HEK293 (cell line): ENCODE results near the gene ADAM19.

Experiments
- CTCF ChIA-PET: fragments of 350-600 bp; formaldehyde crosslinking; extraction: SDS; loops from one replicate; lab custom pipeline; 2021; ENCODE audit warnings: antibody characterized with exemption; lab: Yijun Ruan, JAX
- POLR2A ChIA-PET: fragments of 300-600 bp; formaldehyde crosslinking; extraction: SDS; loops from one replicate; lab custom pipeline; 2020; ENCODE audit warnings: antibody characterized with exemption, inconsistent platforms; lab: Yijun Ruan, JAX
- H3K27ac ChIP-seq: fragments of 200-500 bp; sonication (Bioruptor generic); 2 replicates; pipeline ENCODE4 v1.5.1; 2014; ENCODE audit warnings: low read depth, low read length, control low read depth, inconsistent platforms; ENCODE audit errors: extremely low read depth
- H3K36me3 ChIP-seq, 2 experiments: fragments of 200-500 bp in 1 of 2; sonication (Bioruptor generic) in 1 of 2; 1 replicate in 1 of 2; 2 replicates in 1 of 2; pipeline ENCODE4 v1.5.1; 2014 to 2017; ENCODE audit warnings: inconsistent platforms in 2 of 2, low read length in 2 of 2; ENCODE audit not compliant: control insufficient read depth in 2 of 2, insufficient read depth in 1 of 2
- H3K4me1 ChIP-seq: fragments of 200-500 bp; sonication (Bioruptor generic); 2 replicates; pipeline ENCODE4 v1.5.1; 2014; ENCODE audit warnings: mild to moderate bottlenecking, low read length, inconsistent platforms; ENCODE audit not compliant: control insufficient read depth, insufficient read depth
- H3K4me3 ChIP-seq: 2 replicates; pipeline ENCODE4 v1.5.1; 2011; ENCODE audit warnings: low read depth, mild to moderate bottlenecking, control low read depth, low read length, moderate library complexity
- H3K9me3 ChIP-seq: fragments of 200-500 bp; sonication (Bioruptor generic); 2 replicates; pipeline ENCODE4 v1.5.1; 2014; ENCODE audit warnings: low read depth, low read length, inconsistent platforms; ENCODE audit not compliant: control insufficient read depth, insufficient read depth
- BCL11B ChIP-seq: fragments of 450-650 bp; formaldehyde crosslinking; IDR thresholded peaks from 2 replicates; pipeline ENCODE4 v1.5.1; 2016; ENCODE audit warnings: low read depth, missing biosample characterization, missing genetic modification characterization
- HOXA7 ChIP-seq: sonication (generic); formaldehyde crosslinking; IDR thresholded peaks from 2 replicates; pipeline ENCODE4 v1.8.1; 2022; ENCODE audit warnings: missing genetic modification reagents, borderline replicate concordance
- HOXC10 ChIP-seq: sonication (generic); formaldehyde crosslinking; IDR thresholded peaks from 2 replicates; pipeline ENCODE4 v1.8.1; 2023; ENCODE audit warnings: mild to moderate bottlenecking, missing genetic modification reagents
- SP7 ChIP-seq: fragments of 450-650 bp; formaldehyde crosslinking; IDR thresholded peaks from 2 replicates; pipeline ENCODE4 v1.5.1; 2016; ENCODE audit warnings: missing biosample characterization, missing genetic modification characterization
- ZBTB6 ChIP-seq: fragments of 450-650 bp; formaldehyde crosslinking; IDR thresholded peaks from 2 replicates; pipeline ENCODE4 v1.5.1; 2017; ENCODE audit warnings: missing biosample characterization, missing genetic modification characterization
- ZNF155 ChIP-seq: fragments of 450-650 bp; formaldehyde crosslinking; IDR thresholded peaks from 2 replicates; pipeline ENCODE4 v1.5.1; 2016; ENCODE audit warnings: missing biosample characterization, missing genetic modification characterization
- ZNF211 ChIP-seq: fragments of 450-650 bp; formaldehyde crosslinking; IDR thresholded peaks from 2 replicates; pipeline ENCODE4 v1.5.1; 2016; ENCODE audit warnings: low read depth, missing biosample characterization, missing genetic modification characterization
- ZNF555 ChIP-seq: fragments of 450-650 bp; formaldehyde crosslinking; conservative IDR thresholded peaks from 2 replicates; pipeline ENCODE4 v1.5.1; 2017; ENCODE audit warnings: missing biosample characterization, mild to moderate bottlenecking, missing genetic modification characterization, inconsistent platforms
- ZNF585B ChIP-seq: fragments of 450-650 bp; formaldehyde crosslinking; IDR thresholded peaks from 2 replicates; pipeline ENCODE4 v1.5.1; 2016; ENCODE audit warnings: missing biosample characterization, missing genetic modification characterization
- ZNF623 ChIP-seq: fragments of 450-650 bp; formaldehyde crosslinking; IDR thresholded peaks from 2 replicates; pipeline ENCODE4 v1.5.1; 2016; ENCODE audit warnings: missing biosample characterization, missing genetic modification characterization
- ZNF658 ChIP-seq: fragments of 450-650 bp; formaldehyde crosslinking; IDR thresholded peaks from 2 replicates; pipeline ENCODE4; 2016; ENCODE audit warnings: missing biosample characterization, missing genetic modification characterization
- ZNF785 ChIP-seq: fragments of 450-650 bp; formaldehyde crosslinking; IDR thresholded peaks from 2 replicates; pipeline ENCODE4 v1.5.1; 2016; ENCODE audit warnings: missing biosample characterization, missing genetic modification characterization
- ZNF830 ChIP-seq: fragments of 450-650 bp; IDR thresholded peaks from 2 replicates; pipeline ENCODE4 v1.5.0; 2018; ENCODE audit warnings: missing biosample characterization, missing genetic modification characterization, low read depth, mild to moderate bottlenecking, moderate library complexity
- ZXDB ChIP-seq: fragments of 450-650 bp; formaldehyde crosslinking; IDR thresholded peaks from 2 replicates; pipeline ENCODE4 v1.5.1; 2016; ENCODE audit warnings: missing biosample characterization, missing genetic modification characterization
- TF ChIP-seq, protein P1 (sequence below): fragments of 450-650 bp; formaldehyde crosslinking; IDR thresholded peaks from 2 replicates; pipeline ENCODE4 v1.5.0; 2017; ENCODE audit warnings: missing biosample characterization, missing genetic modification characterization, borderline replicate concordance
- TF ChIP-seq, protein P2 (sequence below): fragments of 450-650 bp; formaldehyde crosslinking; IDR thresholded peaks from 2 replicates; pipeline ENCODE4 v1.5.1; 2016; ENCODE audit warnings: missing biosample characterization, missing genetic modification characterization
- TF ChIP-seq, protein P3 (sequence below): fragments of 450-650 bp; formaldehyde crosslinking; IDR thresholded peaks from 2 replicates; pipeline ENCODE4 v1.5.1; 2017; ENCODE audit warnings: missing biosample characterization, missing genetic modification characterization
- TF ChIP-seq, protein P4 (sequence below): fragments of 450-650 bp; formaldehyde crosslinking; IDR thresholded peaks from 2 replicates; pipeline ENCODE4 v1.5.1; 2016; ENCODE audit warnings: missing biosample characterization, missing genetic modification characterization
- TF ChIP-seq, protein P5 (sequence below): fragments of 450-650 bp; formaldehyde crosslinking; IDR thresholded peaks from 2 replicates; pipeline ENCODE4 v1.5.1; 2016; ENCODE audit warnings: missing biosample characterization, missing genetic modification characterization, borderline replicate concordance
- TF ChIP-seq, protein P6 (sequence below): fragments of 450-650 bp; formaldehyde crosslinking; IDR thresholded peaks from 2 replicates; pipeline ENCODE4 v1.5.1; 2016; ENCODE audit warnings: missing biosample characterization, missing genetic modification characterization, borderline replicate concordance

ADAM19 gene

DNA sequence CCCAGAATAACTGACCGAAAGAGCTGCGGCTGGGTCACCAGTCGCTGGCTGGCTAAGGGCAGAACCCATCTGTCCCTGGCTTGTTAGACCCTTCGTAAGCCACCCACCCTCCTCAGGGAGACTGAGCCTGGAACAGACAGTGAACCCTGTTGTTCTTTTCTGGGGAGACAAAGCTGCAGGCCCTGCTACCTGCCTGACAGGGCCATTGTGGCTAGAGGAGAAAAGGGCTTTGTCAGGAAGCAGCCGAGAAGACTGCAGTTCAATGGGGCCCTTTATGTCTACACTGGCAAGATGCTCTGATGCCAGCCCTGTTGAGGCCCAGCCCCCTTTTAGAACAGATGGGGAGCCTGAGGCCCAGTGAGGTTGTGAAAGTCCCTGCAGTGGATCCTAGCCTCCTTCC is 119.3 kb downstream of the ADAM19 start:
- no peak overlapping the region for H3K4me3 ChIP-seq
- no peaks in the 10 kb centered on the region for H3K36me3 ChIP-seq
- no peaks in the 10 kb centered on the region; the same call in 1 of the 2 replicates for H3K4me1 ChIP-seq
- POLR2A ChIA-PET: no interaction called here
- no peak overlapping the region for H3K27ac ChIP-seq
- CTCF ChIA-PET: interaction anchor here (1.1 to 1.7 kb wide), 2 partner anchors 16 to 128 kb away, joined by 5 read pairs; no protein-coding TSS in a partner anchor
- TF ChIP-seq, protein P1, sequence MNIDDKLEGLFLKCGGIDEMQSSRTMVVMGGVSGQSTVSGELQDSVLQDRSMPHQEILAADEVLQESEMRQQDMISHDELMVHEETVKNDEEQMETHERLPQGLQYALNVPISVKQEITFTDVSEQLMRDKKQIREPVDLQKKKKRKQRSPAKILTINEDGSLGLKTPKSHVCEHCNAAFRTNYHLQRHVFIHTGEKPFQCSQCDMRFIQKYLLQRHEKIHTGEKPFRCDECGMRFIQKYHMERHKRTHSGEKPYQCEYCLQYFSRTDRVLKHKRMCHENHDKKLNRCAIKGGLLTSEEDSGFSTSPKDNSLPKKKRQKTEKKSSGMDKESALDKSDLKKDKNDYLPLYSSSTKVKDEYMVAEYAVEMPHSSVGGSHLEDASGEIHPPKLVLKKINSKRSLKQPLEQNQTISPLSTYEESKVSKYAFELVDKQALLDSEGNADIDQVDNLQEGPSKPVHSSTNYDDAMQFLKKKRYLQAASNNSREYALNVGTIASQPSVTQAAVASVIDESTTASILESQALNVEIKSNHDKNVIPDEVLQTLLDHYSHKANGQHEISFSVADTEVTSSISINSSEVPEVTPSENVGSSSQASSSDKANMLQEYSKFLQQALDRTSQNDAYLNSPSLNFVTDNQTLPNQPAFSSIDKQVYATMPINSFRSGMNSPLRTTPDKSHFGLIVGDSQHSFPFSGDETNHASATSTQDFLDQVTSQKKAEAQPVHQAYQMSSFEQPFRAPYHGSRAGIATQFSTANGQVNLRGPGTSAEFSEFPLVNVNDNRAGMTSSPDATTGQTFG (tag by site-specific recombination): no peak
- no peak for TF ChIP-seq HOXC10
- TF ChIP-seq ZNF830 (tag by site-specific recombination): no peak
- TF ChIP-seq HOXA7 (CRISPR knock-in tag): no peak
- no peak for TF ChIP-seq ZNF585B (tag by site-specific recombination)
- no peak for TF ChIP-seq ZNF785 (tag by site-specific recombination)
- no peak for TF ChIP-seq ZNF623
- no peak for TF ChIP-seq ZNF555 (tag by site-specific recombination)
- TF ChIP-seq ZBTB6 (tag by site-specific recombination): no peak
- no peak for TF ChIP-seq SP7
- TF ChIP-seq, protein P2, sequence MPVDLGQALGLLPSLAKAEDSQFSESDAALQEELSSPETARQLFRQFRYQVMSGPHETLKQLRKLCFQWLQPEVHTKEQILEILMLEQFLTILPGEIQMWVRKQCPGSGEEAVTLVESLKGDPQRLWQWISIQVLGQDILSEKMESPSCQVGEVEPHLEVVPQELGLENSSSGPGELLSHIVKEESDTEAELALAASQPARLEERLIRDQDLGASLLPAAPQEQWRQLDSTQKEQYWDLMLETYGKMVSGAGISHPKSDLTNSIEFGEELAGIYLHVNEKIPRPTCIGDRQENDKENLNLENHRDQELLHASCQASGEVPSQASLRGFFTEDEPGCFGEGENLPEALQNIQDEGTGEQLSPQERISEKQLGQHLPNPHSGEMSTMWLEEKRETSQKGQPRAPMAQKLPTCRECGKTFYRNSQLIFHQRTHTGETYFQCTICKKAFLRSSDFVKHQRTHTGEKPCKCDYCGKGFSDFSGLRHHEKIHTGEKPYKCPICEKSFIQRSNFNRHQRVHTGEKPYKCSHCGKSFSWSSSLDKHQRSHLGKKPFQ (tag by site-specific recombination): no peak
- no peak for TF ChIP-seq ZXDB (tag by site-specific recombination)
- TF ChIP-seq ZNF155 (tag by site-specific recombination): no peak
- TF ChIP-seq ZNF658 (tag by site-specific recombination): no peak
- TF ChIP-seq, protein P3, sequence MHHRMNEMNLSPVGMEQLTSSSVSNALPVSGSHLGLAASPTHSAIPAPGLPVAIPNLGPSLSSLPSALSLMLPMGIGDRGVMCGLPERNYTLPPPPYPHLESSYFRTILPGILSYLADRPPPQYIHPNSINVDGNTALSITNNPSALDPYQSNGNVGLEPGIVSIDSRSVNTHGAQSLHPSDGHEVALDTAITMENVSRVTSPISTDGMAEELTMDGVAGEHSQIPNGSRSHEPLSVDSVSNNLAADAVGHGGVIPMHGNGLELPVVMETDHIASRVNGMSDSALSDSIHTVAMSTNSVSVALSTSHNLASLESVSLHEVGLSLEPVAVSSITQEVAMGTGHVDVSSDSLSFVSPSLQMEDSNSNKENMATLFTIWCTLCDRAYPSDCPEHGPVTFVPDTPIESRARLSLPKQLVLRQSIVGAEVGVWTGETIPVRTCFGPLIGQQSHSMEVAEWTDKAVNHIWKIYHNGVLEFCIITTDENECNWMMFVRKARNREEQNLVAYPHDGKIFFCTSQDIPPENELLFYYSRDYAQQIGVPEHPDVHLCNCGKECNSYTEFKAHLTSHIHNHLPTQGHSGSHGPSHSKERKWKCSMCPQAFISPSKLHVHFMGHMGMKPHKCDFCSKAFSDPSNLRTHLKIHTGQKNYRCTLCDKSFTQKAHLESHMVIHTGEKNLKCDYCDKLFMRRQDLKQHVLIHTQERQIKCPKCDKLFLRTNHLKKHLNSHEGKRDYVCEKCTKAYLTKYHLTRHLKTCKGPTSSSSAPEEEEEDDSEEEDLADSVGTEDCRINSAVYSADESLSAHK (tag by site-specific recombination): no peak
- H3K9me3 ChIP-seq: no peaks in the 10 kb centered on the region

- Histone ChIP-seq H3K4me3 (no peak overlapping the region), H3K36me3 (no peaks in the 10 kb centered on the region), H3K27ac (no peak overlapping the region), H3K4me1 (no peaks in the 10 kb centered on the region; the same call in 1 of the 2 replicates), H3K9me3 (no peaks in the 10 kb centered on the region)
- ChIA-PET CTCF (interaction anchor here (1.2 kb wide), 1 partner anchor 23 kb away, joined by 3 read pairs; no protein-coding TSS in a partner anchor), POLR2A (no interaction called here)
- TF ChIP-seq ZNF211 (tag by site-specific recombination): no peak
- TF ChIP-seq, protein P4, sequence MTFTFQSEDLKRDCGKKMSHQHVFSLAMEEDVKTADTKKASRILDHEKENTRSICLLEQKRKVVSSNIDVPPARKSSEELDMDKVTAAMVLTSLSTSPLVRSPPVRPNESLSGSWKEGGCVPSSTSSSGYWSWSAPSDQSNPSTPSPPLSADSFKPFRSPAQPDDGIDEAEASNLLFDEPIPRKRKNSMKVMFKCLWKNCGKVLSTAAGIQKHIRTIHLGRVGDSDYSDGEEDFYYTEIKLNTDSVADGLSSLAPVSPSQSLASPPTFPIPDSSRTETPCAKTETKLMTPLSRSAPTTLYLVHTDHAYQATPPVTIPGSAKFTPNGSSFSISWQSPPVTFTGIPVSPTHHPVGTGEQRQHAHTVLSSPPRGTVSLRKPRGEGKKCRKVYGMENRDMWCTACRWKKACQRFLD: no peak
- TF ChIP-seq, protein P5, sequence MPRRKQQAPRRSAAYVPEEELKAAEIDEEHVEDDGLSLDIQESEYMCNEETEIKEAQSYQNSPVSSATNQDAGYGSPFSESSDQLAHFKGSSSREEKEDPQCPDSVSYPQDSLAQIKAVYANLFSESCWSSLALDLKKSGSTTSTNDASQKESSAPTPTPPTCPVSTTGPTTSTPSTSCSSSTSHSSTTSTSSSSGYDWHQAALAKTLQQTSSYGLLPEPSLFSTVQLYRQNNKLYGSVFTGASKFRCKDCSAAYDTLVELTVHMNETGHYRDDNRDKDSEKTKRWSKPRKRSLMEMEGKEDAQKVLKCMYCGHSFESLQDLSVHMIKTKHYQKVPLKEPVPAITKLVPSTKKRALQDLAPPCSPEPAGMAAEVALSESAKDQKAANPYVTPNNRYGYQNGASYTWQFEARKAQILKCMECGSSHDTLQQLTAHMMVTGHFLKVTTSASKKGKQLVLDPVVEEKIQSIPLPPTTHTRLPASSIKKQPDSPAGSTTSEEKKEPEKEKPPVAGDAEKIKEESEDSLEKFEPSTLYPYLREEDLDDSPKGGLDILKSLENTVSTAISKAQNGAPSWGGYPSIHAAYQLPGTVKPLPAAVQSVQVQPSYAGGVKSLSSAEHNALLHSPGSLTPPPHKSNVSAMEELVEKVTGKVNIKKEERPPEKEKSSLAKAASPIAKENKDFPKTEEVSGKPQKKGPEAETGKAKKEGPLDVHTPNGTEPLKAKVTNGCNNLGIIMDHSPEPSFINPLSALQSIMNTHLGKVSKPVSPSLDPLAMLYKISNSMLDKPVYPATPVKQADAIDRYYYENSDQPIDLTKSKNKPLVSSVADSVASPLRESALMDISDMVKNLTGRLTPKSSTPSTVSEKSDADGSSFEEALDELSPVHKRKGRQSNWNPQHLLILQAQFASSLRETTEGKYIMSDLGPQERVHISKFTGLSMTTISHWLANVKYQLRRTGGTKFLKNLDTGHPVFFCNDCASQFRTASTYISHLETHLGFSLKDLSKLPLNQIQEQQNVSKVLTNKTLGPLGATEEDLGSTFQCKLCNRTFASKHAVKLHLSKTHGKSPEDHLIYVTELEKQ (tag by site-specific recombination): no peak
- TF ChIP-seq, protein P6, sequence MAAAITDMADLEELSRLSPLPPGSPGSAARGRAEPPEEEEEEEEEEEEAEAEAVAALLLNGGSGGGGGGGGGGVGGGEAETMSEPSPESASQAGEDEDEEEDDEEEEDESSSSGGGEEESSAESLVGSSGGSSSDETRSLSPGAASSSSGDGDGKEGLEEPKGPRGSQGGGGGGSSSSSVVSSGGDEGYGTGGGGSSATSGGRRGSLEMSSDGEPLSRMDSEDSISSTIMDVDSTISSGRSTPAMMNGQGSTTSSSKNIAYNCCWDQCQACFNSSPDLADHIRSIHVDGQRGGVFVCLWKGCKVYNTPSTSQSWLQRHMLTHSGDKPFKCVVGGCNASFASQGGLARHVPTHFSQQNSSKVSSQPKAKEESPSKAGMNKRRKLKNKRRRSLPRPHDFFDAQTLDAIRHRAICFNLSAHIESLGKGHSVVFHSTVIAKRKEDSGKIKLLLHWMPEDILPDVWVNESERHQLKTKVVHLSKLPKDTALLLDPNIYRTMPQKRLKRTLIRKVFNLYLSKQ (tag by site-specific recombination): no peak
- TF ChIP-seq BCL11B (tag by site-specific recombination): no peak
Observed at GRCh38 chr5:157455057-157455456, 120.5 kb downstream of the ADAM19 start.
